IMR-90 (cell line): Measurements from ENCODE around the gene AGBL1. TPM values are rescaled to one million over a fixed set of nuclear protein-coding genes. Genes with fewer than 3 reads are reported as not detected.

Source experiments
- ATAC-seq: fragments of 200-7000 bp; cut with Tn5 transposase; 2 replicates; pipeline ENCODE4 v1.9.1; 2020; ENCODE audit warnings: low read depth, mild to moderate bottlenecking, moderate library complexity
- BruUV-seq: library from RNA; stranded (reverse); fragments of 400-500 nt; replicated peaks from 2 replicates; lab custom pipeline; 2021; lab: Mats Ljungman, UMichigan
- CTCF ChIA-PET: fragments of 300-600 bp; formaldehyde crosslinking; extraction: SDS; loops from one replicate; lab custom pipeline; 2021; ENCODE audit warnings: antibody characterized with exemption; lab: Yijun Ruan, JAX
- POLR2A ChIA-PET: fragments of 300-600 bp; sonication (Branson Sonifier 250); formaldehyde crosslinking; loops from one replicate; lab custom pipeline; 2022; ENCODE audit warnings: antibody characterized with exemption; ENCODE audit not compliant: unreplicated experiment; lab: Charles Lee
- DNase-seq: peaks from one replicate; pipeline ENCODE4 v3.0.0; 2013
- H2AFZ ChIP-seq: replicated peaks from 2 replicates; pipeline ENCODE3; 2013; ENCODE audit warnings: low read length, mild to moderate bottlenecking; ENCODE audit not compliant: poor library complexity
- H2AK5ac ChIP-seq: 2 replicates; pipeline ENCODE4 v1.6.1; 2013; ENCODE audit warnings: low read depth, low read length, inconsistent platforms
- H2AK9ac ChIP-seq: replicated peaks from 2 replicates; pipeline ENCODE3; 2013; ENCODE audit warnings: mild to moderate bottlenecking, low read depth, low read length, moderate library complexity; ENCODE audit not compliant: poor library complexity
- H2BK120ac ChIP-seq: 2 replicates; pipeline ENCODE4 v1.6.1; 2013; ENCODE audit warnings: low read depth, low read length, inconsistent platforms
- H2BK15ac ChIP-seq: 3 replicates; pipeline ENCODE4 v1.6.1; 2013; ENCODE audit warnings: low read depth, low read length, inconsistent platforms
- H2BK20ac ChIP-seq: 2 replicates; pipeline ENCODE4 v1.6.1; 2013; ENCODE audit warnings: low read depth, mild to moderate bottlenecking, inconsistent platforms, low read length, moderate library complexity
- H2BK5ac ChIP-seq: 2 replicates; pipeline ENCODE4 v1.6.1; 2013; ENCODE audit warnings: mild to moderate bottlenecking, low read depth, low read length, inconsistent platforms; ENCODE audit not compliant: poor library complexity, severe bottlenecking
- H3K14ac ChIP-seq: replicated peaks from 2 replicates; pipeline ENCODE4 v1.6.1; 2013; ENCODE audit warnings: low read depth, low read length, inconsistent platforms
- H3K18ac ChIP-seq: 2 replicates; pipeline ENCODE4 v1.6.1; 2013; ENCODE audit warnings: low read depth, low read length, control low read depth
- H3K23ac ChIP-seq: 2 replicates; pipeline ENCODE4 v1.6.1; 2013; ENCODE audit warnings: low read depth, low read length, inconsistent platforms
- H3K27ac ChIP-seq: 2 replicates; pipeline ENCODE4 v1.5.1; 2013; ENCODE audit warnings: mild to moderate bottlenecking, control low read depth, low read length; ENCODE audit not compliant: insufficient read depth
- H3K27me3 ChIP-seq: 2 replicates; pipeline ENCODE4 v1.6.1; 2013; ENCODE audit warnings: low read length; ENCODE audit not compliant: control insufficient read depth, insufficient read depth
- H3K36me3 ChIP-seq: 2 replicates; pipeline ENCODE4 v1.6.1; 2013; ENCODE audit warnings: low read length, mixed read lengths; ENCODE audit not compliant: control insufficient read depth, insufficient read depth
- H3K4ac ChIP-seq: 2 replicates; pipeline ENCODE4 v1.6.1; 2013; ENCODE audit warnings: low read depth, low read length, inconsistent platforms
- H3K4me1 ChIP-seq: 2 replicates; pipeline ENCODE4 v1.6.1; 2013; ENCODE audit warnings: low read length, mixed read lengths; ENCODE audit not compliant: control insufficient read depth, insufficient read depth
- H3K4me2 ChIP-seq: 2 replicates; pipeline ENCODE4 v1.6.1; 2013; ENCODE audit warnings: low read depth, mild to moderate bottlenecking, control low read depth, low read length, moderate library complexity
- H3K4me3 ChIP-seq: 2 replicates; pipeline ENCODE4 v1.5.1; 2013; ENCODE audit warnings: low read depth, mild to moderate bottlenecking, control low read depth, low read length, moderate library complexity; ENCODE audit not compliant: insufficient read depth
- H3K56ac ChIP-seq: 2 replicates; pipeline ENCODE4 v1.6.1; 2013; ENCODE audit warnings: low read length, inconsistent platforms; ENCODE audit not compliant: insufficient read depth; ENCODE audit errors: extremely low read depth
- H3K79me1 ChIP-seq, 2 experiments: 2 replicates each; pipeline ENCODE4 v1.6.1; 2013; ENCODE audit warnings: low read length in 2 of 2, inconsistent platforms in 1 of 2, low read depth in 1 of 2
- H3K9ac ChIP-seq: 2 replicates; pipeline ENCODE4 v1.6.1; 2013; ENCODE audit warnings: low read depth, low read length, control low read depth
- H3K9me1 ChIP-seq: 2 replicates; pipeline ENCODE4 v1.6.1; 2013; ENCODE audit warnings: low read length, inconsistent platforms; ENCODE audit not compliant: insufficient read depth
- H3K9me3 ChIP-seq: 2 replicates; pipeline ENCODE4 v1.6.1; 2013; ENCODE audit warnings: low read length; ENCODE audit not compliant: control insufficient read depth, insufficient read depth
- H4K20me1 ChIP-seq: 2 replicates; pipeline ENCODE4 v1.6.1; 2013; ENCODE audit warnings: low read length, inconsistent platforms; ENCODE audit not compliant: insufficient read depth
- H4K5ac ChIP-seq: 2 replicates; pipeline ENCODE4 v1.6.1; 2013; ENCODE audit warnings: mild to moderate bottlenecking, low read depth, low read length, control low read depth
- H4K8ac ChIP-seq, 2 experiments: 2 replicates each; pipeline ENCODE4 v1.6.1; 2013; ENCODE audit warnings: low read depth in 2 of 2, low read length in 2 of 2, control low read depth in 1 of 2, inconsistent platforms in 1 of 2
- H4K91ac ChIP-seq: 2 replicates; pipeline ENCODE4 v1.6.1; 2013; ENCODE audit warnings: low read depth, low read length, inconsistent platforms; ENCODE audit not compliant: insufficient read depth
- BHLHE40 ChIP-seq: fragments of 150-350 bp; IDR thresholded peaks from 2 replicates; pipeline ENCODE4 v1.6.1; 2016; ENCODE audit warnings: mild to moderate bottlenecking, low read depth, low read length
- CEBPB ChIP-seq: IDR thresholded peaks from 2 replicates; pipeline ENCODE4 v1.6.1; 2012; ENCODE audit warnings: low read depth, low read length, improper control_type of control experiment
- CHD1 ChIP-seq: IDR thresholded peaks from 2 replicates; pipeline ENCODE4 v1.6.1; 2012; ENCODE audit warnings: low read depth, low read length, improper control_type of control experiment
- ELK1 ChIP-seq: fragments of 150-350 bp; IDR thresholded peaks from 2 replicates; pipeline ENCODE4 v1.6.1; 2016; ENCODE audit warnings: low read depth, mild to moderate bottlenecking, low read length, moderate library complexity, borderline replicate concordance
- FOS ChIP-seq: fragments of 150-350 bp; IDR thresholded peaks from 2 replicates; pipeline ENCODE4 v1.6.1; 2016; ENCODE audit warnings: low read depth, low read length
- MAFK ChIP-seq: IDR thresholded peaks from 2 replicates; pipeline ENCODE4 v1.6.1; 2012; ENCODE audit warnings: low read depth, low read length, improper control_type of control experiment
- MAZ ChIP-seq: IDR thresholded peaks from 2 replicates; pipeline ENCODE4 v1.6.1; 2012; ENCODE audit warnings: low read depth, mild to moderate bottlenecking, low read length, improper control_type of control experiment, moderate library complexity, borderline replicate concordance
- MXI1 ChIP-seq: IDR thresholded peaks from 2 replicates; pipeline ENCODE4 v1.6.1; 2012; ENCODE audit warnings: low read depth, mild to moderate bottlenecking, low read length, moderate library complexity, borderline replicate concordance
- NFE2L2 ChIP-seq: fragments of 150-350 bp; IDR thresholded peaks from 2 replicates; pipeline ENCODE4 v1.6.1; 2016; ENCODE audit warnings: low read depth, mild to moderate bottlenecking, low read length
- POLR2A ChIP-seq: IDR thresholded peaks from 2 replicates; pipeline ENCODE4 v1.6.1; 2012; ENCODE audit warnings: mild to moderate bottlenecking, low read depth, low read length
- RFX5 ChIP-seq: IDR thresholded peaks from 2 replicates; pipeline ENCODE4 v1.8.0; 2012; ENCODE audit warnings: low read depth, mild to moderate bottlenecking, low read length, moderate library complexity
- SMC3 ChIP-seq: fragments of 150-350 bp; IDR thresholded peaks from 2 replicates; pipeline ENCODE4 v1.6.1; 2016; ENCODE audit warnings: low read depth, mild to moderate bottlenecking, antibody characterized with exemption, low read length, moderate library complexity
- USF2 ChIP-seq: fragments of 150-350 bp; IDR thresholded peaks from 2 replicates; pipeline ENCODE4 v1.6.1; 2017; ENCODE audit warnings: mild to moderate bottlenecking, antibody characterized with exemption, low read length, low read depth
- WGBS, 2 experiments: methylation state at CpG; one replicate each; pipeline versions ENCODE4 v1.1.5 to v1.1.7; 2013; ENCODE audit warnings: missing lambda C conversion rate in 2 of 2; ENCODE audit not compliant: insufficient read length in 1 of 2; ENCODE audit errors: extremely low coverage in 2 of 2; 5-methylcytosine and 5-hydroxymethylcytosine counted together
- dilution Hi-C: fragments of 300-500 bp; cut with HindIII; formaldehyde crosslinking; loops from one replicate; pipeline ENCODE4 v1.14.3; 2018; ENCODE audit warnings: low sequenced_read_pairs; ENCODE audit not compliant: unreplicated experiment
- in situ Hi-C: fragments of 300-500 bp; cut with MboI; formaldehyde crosslinking; loops from 3 replicates; pipeline ENCODE4 v1.14.3; 2019; ENCODE audit warnings: low sequenced_read_pairs, inconsistent platforms, mixed read lengths
- intact Hi-C: fragments of 100-400 bp; cut with micrococcal nuclease; formaldehyde crosslinking; loops from 2 replicates; pipeline ENCODE4 v1.10.0; 2022
- polyA plus RNA-seq, 3 experiments: library from polyadenylated mRNA; depleted of rRNA; stranded (reverse); fragments of >200 nt; gene quantifications; 2 replicates each; pipeline ENCODE4 v1.2.3, GENCODE V29; 2012; ENCODE audit warnings: low replicate concordance in 1 of 3
- total RNA-seq: library from RNA; depleted of rRNA; stranded (reverse); fragments of >200 nt; gene quantifications from 2 replicates; pipeline ENCODE4 v1.2.3, GENCODE V29; 2012

AGBL1 gene
- total and polyA plus RNA-seq, 2 of the 4 experiments (the other 2 are of a cell fraction), result not detected

DNA sequence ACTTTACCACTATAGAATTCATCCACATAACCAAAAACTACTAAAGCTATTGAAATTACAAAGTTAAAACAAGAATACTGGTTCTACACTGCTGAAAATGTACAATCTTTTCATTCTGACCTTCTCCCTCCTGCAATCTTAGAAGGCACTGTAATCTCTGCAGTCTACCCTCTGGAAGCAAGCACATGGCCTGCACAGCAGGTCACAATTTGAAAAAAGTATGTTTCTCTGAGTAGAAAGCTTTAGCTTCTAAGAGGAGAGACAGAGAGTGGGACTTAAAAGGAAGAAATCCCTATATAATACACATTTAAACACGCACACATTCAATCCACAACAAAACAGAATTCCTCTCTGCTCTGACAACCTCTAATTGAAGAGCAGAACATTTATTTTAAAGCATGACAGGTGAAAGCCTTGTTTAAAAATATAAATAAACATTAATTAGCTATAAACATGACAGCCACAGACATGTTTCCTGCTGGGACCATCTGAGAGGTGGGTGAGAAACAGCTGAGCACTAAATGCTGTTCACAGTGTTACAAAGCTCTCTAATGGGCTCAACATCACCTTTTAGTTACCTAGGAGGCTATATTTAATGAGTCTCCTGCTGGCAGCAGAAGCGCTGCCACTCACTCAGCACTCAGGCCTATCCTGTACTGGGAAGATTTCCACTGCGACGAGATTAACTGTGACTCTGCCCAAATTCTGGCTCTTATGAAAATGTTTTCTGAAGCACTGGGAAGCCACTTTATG, 447.4 kb downstream of the AGBL1 start:
- Histone ChIP-seq H3K79me1 (no peaks in the 10 kb centered on the region), H3K27me3 (no peaks in the 10 kb centered on the region), H4K8ac (no peak overlapping the region), H4K91ac (no peak overlapping the region), H3K9ac (no peak overlapping the region), H2AFZ (no peak overlapping the region), H2BK15ac (no peak overlapping the region), H2BK20ac (no peak overlapping the region), H4K5ac (no peak overlapping the region), H3K9me3 (peaks cover 6% of the 10 kb centered on the region), H2AK9ac (no peak overlapping the region), H2BK120ac (no peak overlapping the region), H3K4me2 (no peak overlapping the region), H3K9me1 (no peaks in the 10 kb centered on the region), H3K23ac (no peak overlapping the region), H2BK5ac (no peak overlapping the region), H4K20me1 (no peaks in the 10 kb centered on the region), H2AK5ac (no peak overlapping the region), H3K36me3 (no peaks in the 10 kb centered on the region), H3K4me3 (no peak overlapping the region), H3K18ac (no peak overlapping the region), H3K56ac (no peak overlapping the region), H3K27ac (no peak overlapping the region), H3K4me1 (no peaks in the 10 kb centered on the region), H3K4ac (no peak overlapping the region), H3K14ac (no peak overlapping the region)
- BruUV-seq, result no TSS peak
- no CpG with 5 or more reads among the region's 4 CpGs for WGBS, 2 experiments
- no peak for ATAC-seq
- no peak for DNase-seq
- in situ Hi-C loops (no loop called here), dilution Hi-C loops (no loop called here), intact Hi-C loops (no loop called here)
- CTCF ChIA-PET, result no interaction called here
- TF ChIP-seq RFX5, result no peak
- no peak for TF ChIP-seq CEBPB
- TF ChIP-seq MAFK, result no peak
- TF ChIP-seq BHLHE40, result no peak
- no peak for TF ChIP-seq SMC3
- TF ChIP-seq POLR2A, result no peak
- TF ChIP-seq CHD1, result no peak
- TF ChIP-seq FOS, result no peak
- TF ChIP-seq ELK1, result no peak
- no peak for TF ChIP-seq MAZ
- TF ChIP-seq USF2, result no peak
- TF ChIP-seq MXI1, result no peak
- no peak for TF ChIP-seq NFE2L2
- POLR2A ChIA-PET, result no interaction called here
